Bone marrow (tissue), 2 donors: ENCODE results near the gene SLC8A2.

Experiments used
- DNase-seq, 2 donors: peaks; one replicate each; lab custom pipeline; 2025; lab: John Stamatoyannopoulos, UW

The SLC8A2 gene

GRCh38 chr19:47381121-47381520 is 90.6 kb downstream of the SLC8A2 start:
- DNase-seq: no peak

- DNase-seq: no peak
Observed at GRCh38 chr19:47380559-47380958, 91.1 kb downstream of the SLC8A2 start.

- DNase-seq: no peak
Observed at GRCh38 chr19:47379381-47379938, 92.2 kb downstream of the SLC8A2 start.

- no peak for DNase-seq
Observed at GRCh38 chr19:47378246-47378645, 93.4 kb downstream of the SLC8A2 start.
